HL-60/S4 treated with retinoic acid at 250 ng/mL for 4 days and 3 days (cell line): ENCODE data around the gene PDGFD.

Source experiments
- in situ Hi-C: fragments of 300-500 bp; cut with MboI; formaldehyde crosslinking; loops from 2 replicates; pipeline ENCODE4 v1.7.0; 2022; ENCODE audit warnings: low sequenced_read_pairs

The PDGFD gene

GRCh38 chr11:104095791-104096190 lies 68.2 kb downstream of the PDGFD start:
- in situ Hi-C loops = no loop called here

GRCh38 chr11:104094576-104094975 lies 69.4 kb downstream of the PDGFD start:
- in situ Hi-C loops = no loop called here

- in situ Hi-C loops = no loop called here
Measured at GRCh38 chr11:104093426-104094280, 70.3 kb downstream of the PDGFD start.

GRCh38 chr11:104092744-104093143 lies 71.2 kb downstream of the PDGFD start:
- in situ Hi-C loops = no loop called here

DNA sequence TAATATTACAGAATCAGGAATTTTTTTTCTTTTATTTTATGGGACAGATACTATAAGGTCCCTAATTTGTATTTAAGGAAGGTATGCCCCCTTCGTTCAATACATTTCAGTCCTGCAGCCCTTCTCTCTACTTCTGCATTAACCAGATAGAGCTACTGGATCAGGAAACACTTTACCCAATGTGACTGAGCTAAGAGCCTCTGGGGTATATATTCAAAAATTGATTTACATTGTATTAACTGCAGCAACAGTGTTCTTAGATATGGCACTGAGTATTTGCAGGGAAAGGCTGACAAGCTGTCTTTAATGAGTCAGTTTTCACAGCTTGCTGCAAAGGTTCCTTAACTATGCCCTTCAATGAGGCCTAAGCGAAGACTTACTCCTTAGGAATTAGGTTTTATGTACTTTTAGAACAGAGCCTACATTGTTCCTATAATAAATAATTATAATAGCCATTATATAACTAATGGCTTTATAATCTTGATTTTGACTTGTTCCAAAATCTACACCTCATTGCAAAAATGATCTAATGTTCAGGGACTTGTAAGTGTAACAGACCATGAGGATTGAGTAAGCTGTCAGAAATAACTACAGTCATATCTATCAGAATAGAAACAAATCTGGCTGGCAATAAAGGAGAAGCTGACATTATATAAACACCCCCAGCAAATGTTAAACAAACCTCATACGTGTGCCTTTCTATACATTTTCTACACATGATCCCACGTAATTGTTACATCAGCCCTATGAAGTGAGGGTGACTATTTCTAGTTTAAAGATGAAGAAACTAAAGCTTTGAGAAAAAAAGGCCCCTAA lies 72.5 kb downstream of the PDGFD start:
- in situ Hi-C loops = no loop called here

DNA sequence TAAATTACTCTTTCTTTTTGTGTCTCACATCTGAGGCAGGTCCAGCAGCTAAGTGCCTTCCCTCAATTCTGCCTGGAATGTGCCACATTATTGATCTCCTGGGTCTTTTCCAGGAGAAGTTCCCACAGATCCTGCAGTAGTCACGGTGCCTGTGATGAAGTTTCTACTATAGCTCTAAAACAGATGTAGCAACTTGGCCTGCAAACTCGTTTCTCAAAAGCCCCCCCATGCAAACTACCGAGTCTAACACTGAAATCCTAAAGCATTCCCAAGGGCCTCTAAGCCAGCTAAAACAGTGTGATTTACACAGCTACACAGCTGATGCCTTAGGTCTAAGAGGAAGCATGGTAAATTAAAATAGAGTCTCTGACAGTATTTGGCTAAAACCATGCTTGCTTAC lies 73.2 kb downstream of the PDGFD start:
- in situ Hi-C loops = no loop called here

- in situ Hi-C loops = no loop called here
Measured at GRCh38 chr11:104089481-104089880, 74.5 kb downstream of the PDGFD start.

DNA sequence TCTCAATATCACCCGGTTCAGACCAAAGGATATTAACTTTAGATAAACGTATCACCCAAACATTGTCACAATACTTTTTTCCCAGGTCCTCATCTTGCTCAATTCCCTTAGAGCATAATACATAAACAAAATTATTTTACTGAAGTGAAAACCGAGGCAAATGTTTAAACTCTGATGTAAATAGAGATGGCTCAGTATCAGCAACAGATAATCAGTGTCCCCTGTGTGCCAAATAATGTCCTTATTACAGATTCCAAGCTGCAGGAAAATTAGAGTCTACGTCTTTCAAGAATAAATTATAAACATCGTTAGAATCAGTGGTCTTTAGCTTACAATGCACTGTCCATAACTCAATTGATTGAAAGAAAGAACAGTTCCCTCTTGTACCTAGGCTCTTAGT lies 77.3 kb downstream of the PDGFD start:
- in situ Hi-C loops = no loop called here

GRCh38 chr11:104078995-104079394 lies 85.0 kb downstream of the PDGFD start:
- in situ Hi-C loops = no loop called here

- in situ Hi-C loops = no loop called here
Measured at GRCh38 chr11:104078245-104078644, 85.7 kb downstream of the PDGFD start.

GRCh38 chr11:104076455-104076854 lies 87.5 kb downstream of the PDGFD start:
- in situ Hi-C loops = no loop called here

DNA sequence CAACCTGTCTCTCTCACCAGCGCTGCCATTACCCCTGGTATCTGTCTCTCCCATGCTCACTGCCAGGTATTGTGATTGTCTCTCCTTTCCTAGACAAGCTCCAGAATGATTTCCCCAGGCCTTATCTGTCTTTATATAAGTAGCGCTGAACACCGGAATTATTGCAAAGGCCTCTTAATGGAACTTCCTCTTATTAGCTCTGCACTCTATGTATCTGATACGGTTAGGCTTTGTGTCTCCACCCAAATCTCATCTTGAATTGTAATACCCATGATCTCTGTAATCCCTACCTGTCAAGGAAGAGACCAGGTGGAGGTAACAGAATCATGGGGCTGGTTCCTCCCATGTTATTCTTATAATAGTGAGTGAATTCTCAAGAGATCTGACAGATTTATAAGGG lies 88.2 kb downstream of the PDGFD start:
- in situ Hi-C loops = no loop called here

GRCh38 chr11:104075091-104075490 lies 88.9 kb downstream of the PDGFD start:
- in situ Hi-C loops = no loop called here

DNA sequence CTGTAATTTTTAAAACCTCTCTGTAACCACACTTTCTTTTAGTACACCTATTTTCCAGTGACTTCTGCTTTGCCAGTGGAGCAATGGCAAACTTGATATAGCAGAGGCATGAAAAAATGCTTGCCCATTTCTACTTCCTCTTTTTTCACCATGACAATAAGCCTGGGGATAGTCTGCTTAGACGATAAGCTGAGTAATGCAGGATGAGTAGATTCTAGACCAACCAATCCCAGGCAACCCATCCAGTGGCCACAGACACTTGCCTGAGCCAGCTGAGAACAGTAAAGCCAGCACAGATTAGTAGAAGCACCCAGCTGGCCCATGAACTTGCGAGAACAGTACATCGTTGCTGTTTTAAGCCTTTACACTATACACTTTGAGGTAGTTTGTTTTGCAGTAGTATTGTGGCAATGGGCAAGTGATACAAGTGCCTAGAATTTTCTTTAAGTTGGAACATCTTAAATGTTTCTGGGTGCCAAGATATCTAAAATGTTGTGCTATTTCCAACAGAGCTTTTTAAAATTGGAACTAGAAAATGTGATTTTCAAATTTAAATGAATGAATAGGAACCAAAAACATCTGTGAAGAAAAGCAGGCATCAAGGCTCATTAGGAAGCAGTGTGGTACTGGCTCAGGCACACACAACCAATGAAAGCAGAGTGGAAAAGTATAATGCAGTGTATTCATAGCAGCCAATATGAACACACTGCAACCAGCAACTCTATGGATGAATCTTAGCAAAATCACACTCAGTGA lies 89.8 kb downstream of the PDGFD start:
- in situ Hi-C loops = no loop called here

DNA sequence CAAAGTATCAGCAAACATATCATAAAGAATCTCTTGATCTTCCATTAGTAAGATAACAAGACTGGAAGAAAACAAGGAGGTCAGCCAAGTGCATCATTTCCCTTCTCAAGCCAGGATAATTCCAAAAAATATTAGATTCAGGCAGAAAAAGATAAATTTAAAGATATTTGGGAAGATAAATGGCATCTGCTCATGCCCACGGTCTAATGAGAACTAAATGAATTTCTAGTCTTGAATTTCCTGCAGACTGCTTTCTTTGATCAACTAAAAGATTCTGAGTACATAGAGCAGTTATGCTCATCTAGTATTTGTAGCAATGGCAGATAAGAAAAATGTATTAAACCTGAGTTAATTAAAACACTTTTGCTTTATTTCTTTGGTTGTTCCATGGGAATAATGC lies 96.4 kb downstream of the PDGFD start:
- in situ Hi-C loops = no loop called here

GRCh38 chr11:104064034-104064630 lies 99.8 kb downstream of the PDGFD start:
- in situ Hi-C loops = no loop called here

DNA sequence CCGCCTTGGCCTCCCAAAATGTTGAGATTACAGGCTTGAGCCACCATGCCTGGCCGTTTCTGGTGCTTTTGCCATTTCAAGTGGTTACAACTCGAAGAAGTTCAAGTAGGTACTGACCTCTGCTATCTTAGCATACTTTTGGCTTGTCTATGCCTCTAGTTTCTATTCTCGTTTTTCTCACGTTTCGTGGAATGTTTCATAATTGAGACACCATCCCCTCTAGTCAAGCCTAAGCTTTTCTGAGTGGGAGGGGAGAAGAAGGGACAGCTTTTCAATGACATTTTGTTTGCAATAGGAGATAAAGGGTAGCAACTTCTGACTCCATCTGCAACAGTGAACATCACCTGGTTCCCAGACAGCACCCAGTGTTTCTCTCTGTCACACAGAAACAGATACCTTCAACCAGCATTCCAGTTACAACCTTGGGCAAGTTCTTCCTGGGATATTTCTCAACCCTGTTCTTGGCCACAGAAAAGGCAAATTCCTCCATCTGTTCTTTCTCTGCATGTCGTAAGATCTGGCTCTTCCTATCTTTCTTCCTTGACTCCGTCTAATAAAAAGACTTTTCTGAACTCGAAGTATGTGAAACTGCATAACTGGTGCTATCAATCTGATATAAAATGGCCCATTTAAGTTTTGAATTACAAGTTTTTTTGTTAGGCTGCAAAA lies 102.0 kb downstream of the PDGFD start:
- in situ Hi-C loops = no loop called here

GRCh38 chr11:104060820-104061219 lies 103.1 kb downstream of the PDGFD start:
- in situ Hi-C loops = no loop called here

DNA sequence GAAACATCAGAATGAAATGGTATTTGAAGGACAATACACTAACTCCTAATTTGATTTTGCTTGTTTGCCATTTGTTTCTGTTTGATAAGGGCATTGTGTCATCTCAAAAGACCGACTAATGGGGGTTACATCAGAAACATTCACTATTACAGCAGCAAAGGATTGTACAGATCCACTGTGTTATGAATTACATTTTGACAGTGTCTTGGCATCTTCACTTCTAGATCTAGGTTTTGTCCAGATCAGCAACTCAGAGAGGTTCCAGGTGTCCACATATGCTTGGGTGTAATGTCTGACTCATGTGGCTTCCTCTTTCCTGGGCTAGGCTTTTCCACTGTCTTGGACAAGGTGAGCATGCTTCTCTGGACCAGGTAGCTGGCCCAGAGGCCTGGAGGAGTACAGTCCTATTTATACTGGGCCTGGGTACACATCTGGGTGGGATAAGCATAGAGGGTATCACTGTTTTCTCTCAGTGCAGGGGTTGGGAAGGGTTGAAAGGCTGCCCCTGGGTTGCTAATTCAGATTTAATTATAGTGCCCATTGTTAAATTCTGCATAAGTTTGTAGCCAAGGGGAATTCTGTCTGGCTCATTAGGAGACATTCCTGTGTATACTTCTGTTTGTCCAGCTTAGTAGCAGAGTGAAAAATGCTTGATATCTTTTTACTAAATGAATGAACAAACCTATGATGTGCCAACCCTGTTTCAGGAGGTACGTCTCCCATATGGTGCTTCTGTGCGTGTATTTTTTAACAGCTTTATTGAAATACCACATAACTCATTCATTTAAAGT lies 103.7 kb downstream of the PDGFD start:
- in situ Hi-C loops = no loop called here

GRCh38 chr11:104058680-104059079 lies 105.3 kb downstream of the PDGFD start:
- in situ Hi-C loops = no loop called here
